Thymus (tissue), 11 donors: ENCODE results near the gene RETSAT. TPM values are rescaled to one million over a fixed set of nuclear protein-coding genes. Genes with fewer than 3 reads are reported as not detected.
A peak's percentile ranks its signal among the peaks of the same experiment; 100 is the strongest.
"Not testable (repeated sequence)": the region's sequence is repeated elsewhere in the genome, so short reads cannot be mapped to it uniquely, and the experiment has no call there.

Experiments
- DNase-seq, 9 donors: peaks; one replicate each; pipeline ENCODE4 v3.0.0-alpha.2; 2013; ENCODE audit warnings: low spot score in 9 of 9, low read depth in 6 of 9, missing footprints in 1 of 9
- H3K27ac ChIP-seq, 2 donors: one replicate each; pipeline ENCODE4 v1.5.1; 2013; ENCODE audit warnings: control low read depth in 1 of 2, low read depth in 1 of 2, low read length in 1 of 2, mild to moderate bottlenecking in 1 of 2, moderate library complexity in 1 of 2
- H3K27me3 ChIP-seq, 2 donors: one replicate each; pipeline ENCODE4 v1.5.1; 2013; ENCODE audit warnings: low read length in 1 of 2; ENCODE audit not compliant: control insufficient read depth in 2 of 2, insufficient read depth in 1 of 2
- H3K36me3 ChIP-seq, 2 donors: one replicate each; pipeline ENCODE4 v1.5.1; 2013; ENCODE audit warnings: low read length in 1 of 2, mild to moderate bottlenecking in 1 of 2, moderate library complexity in 1 of 2; ENCODE audit not compliant: control insufficient read depth in 2 of 2, insufficient read depth in 2 of 2
- H3K4me1 ChIP-seq, 2 donors: one replicate each; pipeline ENCODE4 v1.5.1; 2013; ENCODE audit warnings: low read length in 2 of 2; ENCODE audit not compliant: control insufficient read depth in 2 of 2, insufficient read depth in 2 of 2
- H3K4me3 ChIP-seq, 2 donors: one replicate each; pipeline ENCODE4 v1.5.1; 2013; ENCODE audit warnings: low read length in 2 of 2, control low read depth in 1 of 2, mild to moderate bottlenecking in 1 of 2
- H3K9me3 ChIP-seq, 2 donors: one replicate each; pipeline ENCODE4 v1.5.1; 2013; ENCODE audit warnings: low read length in 1 of 2, mild to moderate bottlenecking in 1 of 2; ENCODE audit not compliant: control insufficient read depth in 2 of 2, insufficient read depth in 1 of 2
- WGBS: extraction: QIAGEN DNeasy Blood & Tissue Kit; methylation state at CpG from one replicate; pipeline ENCODE4 v1.1.7; 2013; 5-methylcytosine and 5-hydroxymethylcytosine counted together
- polyA plus RNA-seq: library from polyadenylated mRNA; stranded (reverse); fragments of 200-250 nt; gene quantifications from one replicate; pipeline ENCODE4 v1.2.3, GENCODE V29; 2013
- total RNA-seq: library from RNA; stranded (reverse); fragments of 120-200 nt; gene quantifications from one replicate; pipeline ENCODE4 v1.2.4, GENCODE V29; 2013
- donor health status: healthy.

The RETSAT gene
- total and polyA plus RNA-seq, 2 donors = 9.9 to 12.8 TPM

GRCh38 chr2:85368921-85369320, 14.6 kb upstream of the RETSAT start:
- no peak for DNase-seq
- H3K27me3 ChIP-seq = no peaks in the 10 kb centered on the region
- peaks cover 2 to 10% of the 10 kb centered on the region in 2 donors for H3K36me3 ChIP-seq
- no peak overlapping the region for H3K4me3 ChIP-seq
- H3K4me1 ChIP-seq = no peaks in the 10 kb centered on the region
- H3K27ac ChIP-seq = no peak overlapping the region
- no peaks in the 10 kb centered on the region for H3K9me3 ChIP-seq

GRCh38 chr2:85367180-85367579, 12.9 kb upstream of the RETSAT start:
- no peaks in the 10 kb centered on the region for H3K27me3 ChIP-seq
- WGBS = 97% methylated on average over 5 of the region's 5 CpGs
- H3K36me3 ChIP-seq = peaks cover 10 to 21% of the 10 kb centered on the region in 2 donors
- no peak overlapping the region for H3K27ac ChIP-seq
- DNase-seq = no peak
- H3K9me3 ChIP-seq = no peaks in the 10 kb centered on the region
- H3K4me1 ChIP-seq = no peaks in the 10 kb centered on the region
- no peak overlapping the region for H3K4me3 ChIP-seq

- H3K27ac ChIP-seq, H3K4me1 ChIP-seq, H3K9me3 ChIP-seq, H3K27me3 ChIP-seq, DNase-seq, H3K4me3 ChIP-seq: not testable (repeated sequence)
- WGBS = 79% methylated on average over 5 of the region's 5 CpGs
- H3K36me3 ChIP-seq = peaks cover 18 to 20% of the 10 kb centered on the region in 2 donors
Observed at GRCh38 chr2:85362653-85363387, 8.5 kb upstream of the RETSAT start.

GRCh38 chr2:85357736-85358135, 3.4 kb upstream of the RETSAT start:
- Histone ChIP-seq H3K36me3 (peaks cover 9 to 18% of the 10 kb centered on the region in 2 donors), H3K4me3 (no peak overlapping the region), H3K4me1 (peaks cover 8 to 21% of the 10 kb centered on the region in 2 donors), H3K9me3 (no peaks in the 10 kb centered on the region), H3K27me3 (no peaks in the 10 kb centered on the region), H3K27ac (no peak overlapping the region)
- 97% methylated on average over 3 of the region's 3 CpGs for WGBS
- no peak for DNase-seq

GRCh38 chr2:85356186-85356585, 1.9 kb upstream of the RETSAT start:
- Histone ChIP-seq H3K9me3 (no peaks in the 10 kb centered on the region), H3K4me3 (no peak overlapping the region), H3K27me3 (no peaks in the 10 kb centered on the region), H3K36me3 (peaks cover 10 to 18% of the 10 kb centered on the region in 2 donors), H3K27ac (no peak overlapping the region), H3K4me1 (peaks cover 8 to 21% of the 10 kb centered on the region in 2 donors)
- DNase-seq = no peak
- WGBS = 97% methylated on average over 2 of the region's 2 CpGs

- no peaks in the 10 kb centered on the region for H3K9me3 ChIP-seq
- H3K4me3 ChIP-seq = peak overlapping the region in 1 of 2 donors; percentile 71
- H3K4me1 ChIP-seq = peaks cover 8 to 21% of the 10 kb centered on the region in 2 donors
- H3K27me3 ChIP-seq = no peaks in the 10 kb centered on the region
- WGBS = 96% methylated on average over 3 of the region's 3 CpGs
- DNase-seq = no peak
- H3K36me3 ChIP-seq = peaks cover 16 to 22% of the 10 kb centered on the region in 2 donors
- no peak overlapping the region for H3K27ac ChIP-seq
Observed at GRCh38 chr2:85355521-85355920, 1.2 kb upstream of the RETSAT start.

- Histone ChIP-seq H3K36me3 (peaks cover 21 to 27% of the 10 kb centered on the region in 2 donors), H3K4me1 (peaks cover 8 to 21% of the 10 kb centered on the region in 2 donors), H3K9me3 (no peaks in the 10 kb centered on the region), H3K27ac (peak overlapping the region; percentile 72 to 81), H3K27me3 (no peaks in the 10 kb centered on the region), H3K4me3 (peak overlapping the region; percentile 67 to 71)
- DNase-seq = no peak
- WGBS = 27% methylated on average over 10 of the region's 10 CpGs
Observed at GRCh38 chr2:85355073-85355410, 714 bp upstream of the RETSAT start.

GRCh38 chr2:85353876-85354285, 447 bp downstream of the RETSAT start:
- no peaks in the 10 kb centered on the region for H3K9me3 ChIP-seq
- WGBS = 65% methylated on average over 16 of the region's 16 CpGs
- H3K4me1 ChIP-seq = peaks cover 8 to 21% of the 10 kb centered on the region in 2 donors
- H3K27ac ChIP-seq = peak overlapping the region; percentile 81 to 89
- H3K4me3 ChIP-seq = peak overlapping the region; percentile 67 to 71
- DNase-seq = peak in 3 of 9 donors; percentile 1 to 5 (median 4)
- peaks cover 33 to 35% of the 10 kb centered on the region in 2 donors for H3K36me3 ChIP-seq
- H3K27me3 ChIP-seq = no peaks in the 10 kb centered on the region

GRCh38 chr2:85347599-85347998, 6.7 kb downstream of the RETSAT start:
- no peaks in the 10 kb centered on the region for H3K4me1 ChIP-seq
- no peaks in the 10 kb centered on the region for H3K9me3 ChIP-seq
- H3K36me3 ChIP-seq = peaks cover 46 to 60% of the 10 kb centered on the region in 2 donors
- no peak overlapping the region for H3K27ac ChIP-seq
- no peak overlapping the region for H3K4me3 ChIP-seq
- DNase-seq = no peak
- H3K27me3 ChIP-seq = no peaks in the 10 kb centered on the region
- 97% methylated on average over 3 of the region's 3 CpGs for WGBS
